H9 (cell line): ENCODE measurements around the gene ARHGEF16. TPM values are rescaled to one million over a fixed set of nuclear protein-coding genes. Genes with fewer than 3 reads are reported as not detected.

ENCODE experiments used
- DNase-seq: peaks from one replicate; pipeline ENCODE4 v3.0.0-alpha.2; 2017
- H2AFZ ChIP-seq: one replicate; pipeline ENCODE4 v1.6.1; 2013; ENCODE audit warnings: mild to moderate bottlenecking, low read length, control low read depth, moderate library complexity
- H2AK5ac ChIP-seq: 2 replicates; pipeline ENCODE4 v1.6.1; 2013; ENCODE audit warnings: low read length, control low read depth, mixed read lengths; ENCODE audit not compliant: insufficient read length
- H2BK120ac ChIP-seq: one replicate; pipeline ENCODE4 v1.6.1; 2013; ENCODE audit warnings: low read depth, mild to moderate bottlenecking, low read length, control low read depth, inconsistent platforms; ENCODE audit not compliant: poor library complexity, severe bottlenecking
- H2BK12ac ChIP-seq: 2 replicates; pipeline ENCODE4 v1.6.1; 2013; ENCODE audit warnings: low read length, control low read depth, mixed read lengths, low read depth; ENCODE audit not compliant: insufficient read length
- H2BK15ac ChIP-seq: 2 replicates; pipeline ENCODE4 v1.6.1; 2013; ENCODE audit warnings: low read depth, low read length, control low read depth
- H2BK20ac ChIP-seq: one replicate; pipeline ENCODE4 v1.6.1; 2013; ENCODE audit warnings: low read depth, mild to moderate bottlenecking, low read length, control low read depth, inconsistent platforms; ENCODE audit not compliant: poor library complexity, severe bottlenecking
- H2BK5ac ChIP-seq: 2 replicates; pipeline ENCODE4 v1.6.1; 2013; ENCODE audit warnings: low read length, control low read depth, mixed read lengths; ENCODE audit not compliant: insufficient read length
- H3K14ac ChIP-seq: 2 replicates; pipeline ENCODE4 v1.6.1; 2013; ENCODE audit warnings: low read length, control low read depth; ENCODE audit not compliant: insufficient read depth
- H3K18ac ChIP-seq: 2 replicates; pipeline ENCODE4 v1.6.1; 2013; ENCODE audit warnings: low read depth, mild to moderate bottlenecking, mixed read lengths, low read length, control low read depth; ENCODE audit not compliant: insufficient read length
- H3K23ac ChIP-seq: 2 replicates; pipeline ENCODE4 v1.6.1; 2013; ENCODE audit warnings: low read length, control low read depth, mixed read lengths, low read depth; ENCODE audit not compliant: insufficient read length
- H3K23me2 ChIP-seq: 2 replicates; pipeline ENCODE4 v1.6.1; 2013; ENCODE audit warnings: low read depth, mild to moderate bottlenecking, mixed read lengths, low read length, control low read depth; ENCODE audit not compliant: insufficient read length, poor library complexity, severe bottlenecking
- H3K27ac ChIP-seq: 2 replicates; pipeline ENCODE4 v1.5.1; 2013; ENCODE audit warnings: low read length, control low read depth, mixed read lengths, low read depth; ENCODE audit not compliant: insufficient read length
- H3K27me3 ChIP-seq: 2 replicates; pipeline ENCODE4 v1.6.1; 2013; ENCODE audit warnings: low read length, control low read depth, inconsistent platforms; ENCODE audit not compliant: insufficient read depth
- H3K4ac ChIP-seq: 2 replicates; pipeline ENCODE4 v1.6.1; 2013; ENCODE audit warnings: low read depth, mild to moderate bottlenecking, control low read depth, inconsistent platforms, low read length, moderate library complexity
- H3K4me1 ChIP-seq: 2 replicates; pipeline ENCODE4 v1.6.1; 2013; ENCODE audit warnings: low read length, control low read depth, inconsistent platforms; ENCODE audit not compliant: insufficient read depth
- H3K4me2 ChIP-seq: 2 replicates; pipeline ENCODE4 v1.6.1; 2013; ENCODE audit warnings: low read length, control low read depth, mixed read lengths; ENCODE audit not compliant: insufficient read length, insufficient read depth
- H3K56ac ChIP-seq: 2 replicates; pipeline ENCODE4 v1.6.1; 2013; ENCODE audit warnings: low read depth, mild to moderate bottlenecking, mixed read lengths, low read length, control low read depth; ENCODE audit not compliant: insufficient read length
- H3K79me1 ChIP-seq: 2 replicates; pipeline ENCODE4 v1.6.1; 2013; ENCODE audit warnings: low read depth, mild to moderate bottlenecking, moderate library complexity, low read length, control low read depth, inconsistent platforms; ENCODE audit not compliant: insufficient read depth, poor library complexity, severe bottlenecking
- H3K79me2 ChIP-seq: 2 replicates; pipeline ENCODE4 v1.6.1; 2013; ENCODE audit warnings: low read length, control low read depth, inconsistent platforms; ENCODE audit not compliant: insufficient read depth
- H3K9ac ChIP-seq: 2 replicates; pipeline ENCODE4 v1.6.1; 2013; ENCODE audit warnings: low read length, control low read depth, mixed read lengths; ENCODE audit not compliant: insufficient read length; ENCODE audit errors: extremely low read depth
- H3K9me3 ChIP-seq: one replicate; pipeline ENCODE4 v1.6.1; 2013; ENCODE audit warnings: low read depth, low read length, inconsistent platforms; ENCODE audit not compliant: control insufficient read depth
- H3T11ph ChIP-seq: one replicate; pipeline ENCODE4 v1.6.1; 2013; ENCODE audit warnings: mild to moderate bottlenecking, low read length, control low read depth, inconsistent platforms
- H4K20me1 ChIP-seq: one replicate; pipeline ENCODE4 v1.6.1; 2013; ENCODE audit not compliant: control insufficient read depth, insufficient read length, insufficient read depth
- H4K5ac ChIP-seq: 2 replicates; pipeline ENCODE4 v1.6.1; 2013; ENCODE audit warnings: low read depth, mild to moderate bottlenecking, mixed read lengths, low read length, control low read depth; ENCODE audit not compliant: insufficient read length
- H4K8ac ChIP-seq: replicated peaks from 2 replicates; pipeline ENCODE4 v1.6.1; 2013; ENCODE audit warnings: low read length, control low read depth, mixed read lengths, low read depth; ENCODE audit not compliant: insufficient read length
- H4K91ac ChIP-seq: 2 replicates; pipeline ENCODE4 v1.6.1; 2013; ENCODE audit warnings: low read depth, mild to moderate bottlenecking, moderate library complexity, mixed read lengths, low read length, control low read depth; ENCODE audit not compliant: insufficient read length
- H3K27ac Mint-ChIP-seq, 3 experiments: 2 replicates in 2 of 3; 3 replicates in 1 of 3; pipeline ENCODE4 v1.8.0; 2020 to 2021; ENCODE audit warnings: mixed read lengths in 3 of 3, mild to moderate bottlenecking in 1 of 3, moderate library complexity in 1 of 3
- H3K27me3 Mint-ChIP-seq: 2 replicates; pipeline ENCODE4 v1.8.0; 2021; ENCODE audit warnings: low read depth, mild to moderate bottlenecking, moderate library complexity, mixed read lengths
- H3K36me3 Mint-ChIP-seq, 3 experiments: 2 replicates in 2 of 3; 3 replicates in 1 of 3; pipeline ENCODE4 v1.8.0; 2020 to 2021; ENCODE audit warnings: low read depth in 3 of 3, mixed read lengths in 3 of 3; ENCODE audit not compliant: insufficient read depth in 1 of 3
- H3K4me1 Mint-ChIP-seq, 2 experiments: 2 replicates each; pipeline ENCODE4 v1.8.0; 2020; ENCODE audit warnings: mixed read lengths in 2 of 2
- H3K4me3 Mint-ChIP-seq, 2 experiments: 2 replicates in 1 of 2; 3 replicates in 1 of 2; pipeline ENCODE4 v1.8.0; 2020 to 2021; ENCODE audit warnings: mild to moderate bottlenecking in 2 of 2, mixed read lengths in 2 of 2, moderate library complexity in 1 of 2
- H3K9me3 Mint-ChIP-seq, 2 experiments: 2 replicates in 1 of 2; 3 replicates in 1 of 2; pipeline ENCODE4 v1.8.0; 2020; ENCODE audit warnings: mild to moderate bottlenecking in 2 of 2, mixed read lengths in 2 of 2, moderate library complexity in 1 of 2
- WGBS: extraction: QIAGEN DNeasy Blood & Tissue Kit; methylation state at CpG from one replicate; pipeline ENCODE4 v1.1.7; 2013; ENCODE audit warnings: missing lambda C conversion rate, low lambda C conversion rate, mixed read lengths; ENCODE audit not compliant: insufficient read length; ENCODE audit errors: extremely low coverage; 5-methylcytosine and 5-hydroxymethylcytosine counted together
- total RNA-seq: library from RNA; stranded (reverse); gene quantifications from 2 replicates; pipeline ENCODE4 v1.2.1, GENCODE V29; 2021
- TF ChIP-seq, protein P1 (sequence below): fragments of 200-600 bp; sonication (generic); conservative IDR thresholded peaks from 3 replicates; pipeline ENCODE4 v1.8.0; 2021; ENCODE audit warnings: antibody characterized with exemption, mild to moderate bottlenecking

Gene ARHGEF16
- total RNA-seq, 1 experiment from 2014 or later = 48.5 TPM

DNA sequence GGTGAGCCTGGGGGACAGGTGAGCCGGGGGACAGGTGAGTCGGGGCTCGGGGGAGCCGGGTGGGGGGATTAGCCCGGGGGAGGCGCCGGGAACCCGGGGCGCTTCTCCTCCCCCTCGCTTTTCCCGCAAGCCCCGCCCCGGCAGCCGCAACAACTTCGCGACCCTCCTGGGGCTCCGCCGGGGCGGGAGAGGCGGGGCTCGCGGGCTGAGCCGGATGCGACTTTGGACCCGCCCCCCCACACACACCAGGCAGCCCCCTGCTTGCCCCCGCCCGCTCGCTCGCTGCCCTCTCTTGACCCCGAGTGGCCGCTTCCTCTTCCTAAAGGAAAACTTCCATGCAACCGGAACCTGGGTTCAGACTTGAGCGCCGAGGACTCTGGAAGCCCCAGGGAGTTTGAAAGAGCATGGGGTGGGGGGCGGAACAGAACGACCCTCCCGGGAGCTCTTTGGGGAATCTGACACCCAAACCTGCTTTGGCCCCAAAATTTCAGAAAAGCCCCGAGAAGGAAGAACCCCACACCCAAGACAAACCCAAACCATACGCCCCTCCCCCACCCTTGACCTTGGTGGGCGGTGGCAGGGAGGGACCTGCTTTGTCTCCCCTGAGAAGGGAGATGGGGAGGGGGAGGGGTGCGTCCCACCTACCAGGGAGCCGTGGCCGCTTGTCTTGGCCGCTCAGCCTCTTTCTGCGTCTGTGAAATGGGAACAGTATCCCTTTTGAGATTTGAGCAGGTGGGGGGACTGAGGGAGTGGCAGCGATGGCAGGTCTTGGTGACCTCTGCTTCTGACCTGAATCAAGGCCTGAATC lies 550 bp downstream of the ARHGEF16 start:
- H3K4me3 Mint-ChIP-seq = peak overlapping the region; percentile 81 to 84
- no peak overlapping the region for H2BK120ac ChIP-seq
- no peak overlapping the region for H4K5ac ChIP-seq
- H3K79me1 ChIP-seq = peaks cover 7% of the 10 kb centered on the region
- peak overlapping the region; percentile 38 for H3K4me2 ChIP-seq
- H3K4me1 ChIP-seq = no peaks in the 10 kb centered on the region
- H2BK15ac ChIP-seq = no peak overlapping the region
- H3K27ac ChIP-seq = no peak overlapping the region
- no peak overlapping the region for H2BK20ac ChIP-seq
- no peaks in the 10 kb centered on the region for H4K20me1 ChIP-seq
- TF ChIP-seq, protein P1, sequence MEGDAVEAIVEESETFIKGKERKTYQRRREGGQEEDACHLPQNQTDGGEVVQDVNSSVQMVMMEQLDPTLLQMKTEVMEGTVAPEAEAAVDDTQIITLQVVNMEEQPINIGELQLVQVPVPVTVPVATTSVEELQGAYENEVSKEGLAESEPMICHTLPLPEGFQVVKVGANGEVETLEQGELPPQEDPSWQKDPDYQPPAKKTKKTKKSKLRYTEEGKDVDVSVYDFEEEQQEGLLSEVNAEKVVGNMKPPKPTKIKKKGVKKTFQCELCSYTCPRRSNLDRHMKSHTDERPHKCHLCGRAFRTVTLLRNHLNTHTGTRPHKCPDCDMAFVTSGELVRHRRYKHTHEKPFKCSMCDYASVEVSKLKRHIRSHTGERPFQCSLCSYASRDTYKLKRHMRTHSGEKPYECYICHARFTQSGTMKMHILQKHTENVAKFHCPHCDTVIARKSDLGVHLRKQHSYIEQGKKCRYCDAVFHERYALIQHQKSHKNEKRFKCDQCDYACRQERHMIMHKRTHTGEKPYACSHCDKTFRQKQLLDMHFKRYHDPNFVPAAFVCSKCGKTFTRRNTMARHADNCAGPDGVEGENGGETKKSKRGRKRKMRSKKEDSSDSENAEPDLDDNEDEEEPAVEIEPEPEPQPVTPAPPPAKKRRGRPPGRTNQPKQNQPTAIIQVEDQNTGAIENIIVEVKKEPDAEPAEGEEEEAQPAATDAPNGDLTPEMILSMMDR = no peak
- H3K56ac ChIP-seq = no peak overlapping the region
- peaks cover 9 to 27% of the 10 kb centered on the region in 2 experiments for H3K4me1 Mint-ChIP-seq
- no peak overlapping the region for H3K9ac ChIP-seq
- H3K23ac ChIP-seq = no peak overlapping the region
- H3K79me2 ChIP-seq = no peaks in the 10 kb centered on the region; the same call in 1 of the 2 replicates
- peaks cover 3% of the 10 kb centered on the region for H3K23me2 ChIP-seq
- H2AFZ ChIP-seq = no peak overlapping the region
- no peak overlapping the region for H3T11ph ChIP-seq
- H3K4ac ChIP-seq = no peak overlapping the region
- no peak overlapping the region for H2BK5ac ChIP-seq
- DNase-seq = peak; percentile 85
- peak overlapping the region; percentile 16 for H3K18ac ChIP-seq
- peak overlapping the region; percentile 87 to 95 (median 91); a peak in 5 of 7 replicates for H3K27ac Mint-ChIP-seq
- peak overlapping the region; percentile 59 for H3K14ac ChIP-seq
- peaks cover 0 to 3% of the 10 kb centered on the region in 2 experiments; a peak in 1 of 5 replicates for H3K9me3 Mint-ChIP-seq
- H2BK12ac ChIP-seq = no peak overlapping the region
- no peaks in the 10 kb centered on the region for H3K9me3 ChIP-seq
- H4K8ac ChIP-seq = no peak overlapping the region
- H4K91ac ChIP-seq = no peak overlapping the region
- no peaks in the 10 kb centered on the region for H3K27me3 ChIP-seq
- peaks cover 4% of the 10 kb centered on the region for H3K27me3 Mint-ChIP-seq
- no CpG with 5 or more reads among the region's 46 CpGs for WGBS
- H3K36me3 Mint-ChIP-seq = peaks cover 0 to 20% (median 16%) of the 10 kb centered on the region in 3 experiments; a peak in 4 of 7 replicates
- no peak overlapping the region for H2AK5ac ChIP-seq
